D721Med (cell line): Measurements from ENCODE around the gene KIAA0232.

Source experiments
- DNase-seq: peaks from one replicate; pipeline ENCODE4 v3.0.0; 2011; ENCODE audit warnings: low spot score; ENCODE audit not compliant: insufficient read length
- FAIRE-seq: peaks from 2 replicates; lab custom pipeline; 2011; peaks lifted over from hg19 to GRCh38; lab: Jason Lieb, UNC
- CTCF ChIP-seq: IDR thresholded peaks from 2 replicates; pipeline ENCODE4 v1.5.1; 2012; ENCODE audit warnings: mild to moderate bottlenecking, control low read depth; ENCODE audit not compliant: insufficient read depth; ENCODE audit errors: missing control alignments

The KIAA0232 gene

GRCh38 chr4:6765703-6766102 lies 16.8 kb upstream of the KIAA0232 start:
- no peak for FAIRE-seq
- no peak for TF ChIP-seq CTCF
- DNase-seq = no peak

DNA sequence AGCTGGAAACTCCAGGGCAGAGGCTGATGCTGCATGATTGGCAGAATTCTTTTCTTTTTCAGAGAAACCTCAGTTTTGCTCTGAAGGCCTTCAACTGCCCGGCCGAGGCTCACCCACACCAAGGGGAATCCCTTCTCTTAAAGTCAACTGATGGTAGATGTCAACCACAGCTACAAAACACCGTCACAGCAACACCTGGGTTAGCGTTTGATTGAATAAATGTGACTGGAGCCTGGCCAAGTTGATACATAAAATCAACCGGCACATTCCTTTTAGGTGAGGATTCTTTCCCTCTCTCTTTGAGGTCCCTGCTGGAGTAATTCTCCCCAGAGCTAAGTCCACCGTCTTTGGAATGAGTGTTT lies 15.2 kb upstream of the KIAA0232 start:
- no peak for FAIRE-seq
- TF ChIP-seq CTCF = no peak
- DNase-seq = no peak

- DNase-seq (no peak), FAIRE-seq (no peak)
- TF ChIP-seq CTCF = no peak
Measured at GRCh38 chr4:6767748-6768538, 14.6 kb upstream of the KIAA0232 start.

GRCh38 chr4:6768539-6768905 lies 14.0 kb upstream of the KIAA0232 start:
- FAIRE-seq = no peak
- no peak for TF ChIP-seq CTCF
- DNase-seq = no peak

DNA sequence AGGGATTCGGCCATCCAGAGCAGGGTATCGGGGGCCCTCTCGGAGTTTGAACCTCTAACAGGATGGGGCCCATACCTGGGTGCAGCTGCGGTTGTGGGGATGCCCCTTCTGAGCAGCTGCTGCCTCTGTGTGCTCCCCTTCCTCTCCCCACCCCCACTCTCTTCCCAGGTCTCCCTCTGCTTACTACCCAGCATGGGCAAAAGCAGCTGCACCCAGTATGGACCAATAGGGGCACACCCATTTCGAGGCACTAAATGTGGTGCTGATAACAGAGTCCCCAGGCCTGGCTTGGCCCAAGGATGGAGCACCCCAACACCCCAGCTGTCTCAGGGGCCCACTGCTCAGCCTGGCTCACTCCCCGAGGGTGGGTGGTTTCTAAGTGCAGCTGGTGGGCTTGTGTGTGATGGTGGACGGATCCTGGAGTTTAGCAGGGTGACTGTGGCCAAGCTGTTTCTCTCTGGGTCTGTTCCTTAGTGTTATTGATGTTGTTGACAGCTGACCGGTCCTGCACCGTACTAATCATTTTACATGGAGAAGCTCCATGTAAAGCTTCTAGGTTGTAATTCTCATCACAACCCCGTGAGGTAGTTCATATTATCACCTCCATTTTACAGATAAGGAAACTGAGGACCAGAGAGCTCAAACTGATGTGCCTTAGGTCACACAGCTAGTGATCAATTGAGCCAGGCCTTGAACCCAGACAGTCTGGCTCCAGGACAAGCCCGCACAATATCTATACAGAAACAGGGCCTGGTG lies 13.1 kb upstream of the KIAA0232 start:
- DNase-seq = no peak
- no peak for TF ChIP-seq CTCF
- FAIRE-seq = no peak

- DNase-seq (no peak), FAIRE-seq (no peak)
- no peak for TF ChIP-seq CTCF
Measured at GRCh38 chr4:6769989-6770420, 12.5 kb upstream of the KIAA0232 start.

DNA sequence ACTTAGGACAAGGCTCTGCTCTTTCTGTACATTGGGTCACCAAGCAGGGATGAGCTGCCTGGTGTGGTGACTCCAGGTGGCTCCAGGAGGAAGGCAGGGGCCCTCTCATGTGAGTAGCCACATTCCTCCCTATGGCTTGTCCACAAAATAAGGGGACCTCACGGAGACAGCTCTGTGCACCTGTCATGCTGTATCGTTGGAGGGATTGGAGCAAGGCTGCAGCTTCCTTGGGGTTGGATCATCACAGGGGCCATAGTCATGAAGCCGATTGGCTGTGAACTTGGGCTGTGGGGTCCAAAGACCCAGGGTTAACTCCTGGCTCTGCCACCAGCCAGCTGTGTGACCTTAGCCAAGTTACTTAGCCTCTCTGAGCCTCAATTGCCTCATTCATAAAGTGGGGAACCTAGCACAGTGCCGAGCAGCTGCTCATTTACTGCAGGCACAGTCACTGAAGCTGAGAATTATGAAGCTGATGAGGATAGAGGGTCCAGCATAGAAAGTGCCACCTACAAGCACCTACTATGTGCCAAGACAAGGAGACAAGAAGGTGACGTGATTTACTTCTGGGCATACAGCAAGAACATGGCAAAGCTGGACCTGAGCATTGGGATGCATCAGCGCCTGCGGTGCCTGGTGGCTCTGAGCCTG lies 11.8 kb upstream of the KIAA0232 start:
- FAIRE-seq (no peak), DNase-seq (no peak)
- no peak for TF ChIP-seq CTCF
